ENCODE results near the gene CNTN4. TPM values are rescaled to one million over a fixed set of nuclear protein-coding genes. Genes with fewer than 3 reads are reported as not detected.

CNTN4 gene
- total RNA-seq, 3 donors from 2014 or later (not counting 1 experiment from before 2014, with no cell fraction given): not detected

- intact Hi-C loops (cut with micrococcal nuclease): no loop called here
- H3K4me1 Mint-ChIP-seq: no peaks in the 10 kb centered on the region
- no peak for TF ChIP-seq CTCF (IDR thresholded peaks at IDR 0.05)
- 88% methylated on average over 2 of the region's 3 CpGs for WGBS (ENCODE audit: insufficient coverage)
- H3K27ac ChIP-seq (ENCODE audit: low read length): no peak overlapping the region
- no peak for ATAC-seq
- no peaks in the 10 kb centered on the region for H3K4me1 ChIP-seq (ENCODE audit: control insufficient read depth, insufficient read depth, low read length)
- no peak overlapping the region for H3K27ac Mint-ChIP-seq
- no peak for DNase-seq
- peaks cover 2% of the 10 kb centered on the region for H3K9me3 ChIP-seq (ENCODE audit: control insufficient read depth, insufficient read depth, low read length)
- H3K4me3 Mint-ChIP-seq: no peak overlapping the region
- no peaks in the 10 kb centered on the region for H3K27me3 ChIP-seq (ENCODE audit: control insufficient read depth, insufficient read depth, low read length)
- H3K4me3 ChIP-seq (ENCODE audit: low read length): no peak overlapping the region
- H3K36me3 ChIP-seq (ENCODE audit: control insufficient read depth, insufficient read depth, low read length): no peaks in the 10 kb centered on the region
- H3K27me3 Mint-ChIP-seq (ENCODE audit: low read depth in 2 of 2): no peaks in the 10 kb centered on the region
- peaks cover 8 to 14% of the 10 kb centered on the region in 2 donors for H3K9me3 Mint-ChIP-seq
- H3K36me3 Mint-ChIP-seq: no peaks in the 10 kb centered on the region
Measured at GRCh38 chr3:2114617-2115275, 16.1 kb downstream of the CNTN4 start.

- WGBS (ENCODE audit: insufficient coverage): 54% methylated on average over 2 of the region's 2 CpGs
- intact Hi-C loops (cut with micrococcal nuclease): no loop called here
- H3K36me3 Mint-ChIP-seq: no peaks in the 10 kb centered on the region
Measured at GRCh38 chr3:2130726-2131125, 32.1 kb downstream of the CNTN4 start.

GRCh38 chr3:2133146-2133545 is 34.5 kb downstream of the CNTN4 start:
- Histone ChIP-seq H3K9me3 (ENCODE audit: control insufficient read depth, insufficient read depth, low read length) (no peaks in the 10 kb centered on the region), H3K36me3 (ENCODE audit: control insufficient read depth, insufficient read depth, low read length) (no peaks in the 10 kb centered on the region), H3K4me1 (ENCODE audit: control insufficient read depth, insufficient read depth, low read length) (no peaks in the 10 kb centered on the region), H3K27ac (ENCODE audit: low read length) (no peak overlapping the region), H3K4me3 (ENCODE audit: low read length) (no peak overlapping the region), H3K27me3 (ENCODE audit: control insufficient read depth, insufficient read depth, low read length) (no peaks in the 10 kb centered on the region)
- Mint-ChIP-seq H3K36me3 (peaks cover 8% of the 10 kb centered on the region), H3K27me3 (ENCODE audit: low read depth in 2 of 2) (no peaks in the 10 kb centered on the region), H3K4me1 (no peaks in the 10 kb centered on the region), H3K4me3 (no peak overlapping the region), H3K27ac (no peak overlapping the region), H3K9me3 (peaks cover 6 to 9% of the 10 kb centered on the region in 2 donors)
- no peak for ATAC-seq
- intact Hi-C loops (cut with micrococcal nuclease): no loop called here
- no peak for DNase-seq
- TF ChIP-seq CTCF (IDR thresholded peaks at IDR 0.05): no peak

More at GRCh38 chr3:2130726-2131125, 32.1 kb downstream of the CNTN4 start:
- H3K4me1 ChIP-seq (ENCODE audit: control insufficient read depth, insufficient read depth, low read length): no peaks in the 10 kb centered on the region
- H3K4me3 ChIP-seq (ENCODE audit: low read length): no peak overlapping the region
- ATAC-seq (no peak), DNase-seq (no peak)
- H3K9me3 ChIP-seq (ENCODE audit: control insufficient read depth, insufficient read depth, low read length): no peaks in the 10 kb centered on the region
- Mint-ChIP-seq H3K27me3 (ENCODE audit: low read depth in 2 of 2) (no peaks in the 10 kb centered on the region), H3K9me3 (peaks cover 6 to 9% of the 10 kb centered on the region in 2 donors), H3K27ac (no peak overlapping the region), H3K4me1 (no peaks in the 10 kb centered on the region), H3K4me3 (no peak overlapping the region)
- no peak overlapping the region for H3K27ac ChIP-seq (ENCODE audit: low read length)
- H3K36me3 ChIP-seq (ENCODE audit: control insufficient read depth, insufficient read depth, low read length): no peaks in the 10 kb centered on the region
- no peak for TF ChIP-seq CTCF (IDR thresholded peaks at IDR 0.05)
- no peaks in the 10 kb centered on the region for H3K27me3 ChIP-seq (ENCODE audit: control insufficient read depth, insufficient read depth, low read length)

GRCh38 chr3:2137651-2138050 is 39.0 kb downstream of the CNTN4 start:
- no peaks in the 10 kb centered on the region for H3K36me3 ChIP-seq (ENCODE audit: control insufficient read depth, insufficient read depth, low read length)
- H3K4me1 Mint-ChIP-seq: no peaks in the 10 kb centered on the region
- no peak for TF ChIP-seq CTCF (IDR thresholded peaks at IDR 0.05)
- H3K36me3 Mint-ChIP-seq: peaks cover 8% of the 10 kb centered on the region
- no peak overlapping the region for H3K27ac Mint-ChIP-seq
- ATAC-seq (no peak), DNase-seq (no peak)
- intact Hi-C loops (cut with micrococcal nuclease): no loop called here
- H3K4me1 ChIP-seq (ENCODE audit: control insufficient read depth, insufficient read depth, low read length): no peaks in the 10 kb centered on the region
- H3K9me3 Mint-ChIP-seq: peaks cover 7 to 18% of the 10 kb centered on the region in 2 donors
- no peak overlapping the region for H3K4me3 ChIP-seq (ENCODE audit: low read length)
- no peak overlapping the region for H3K4me3 Mint-ChIP-seq
- no peaks in the 10 kb centered on the region for H3K27me3 ChIP-seq (ENCODE audit: control insufficient read depth, insufficient read depth, low read length)
- H3K27me3 Mint-ChIP-seq (ENCODE audit: low read depth in 2 of 2): no peaks in the 10 kb centered on the region
- H3K27ac ChIP-seq (ENCODE audit: low read length): no peak overlapping the region
- WGBS (ENCODE audit: insufficient coverage): 53% methylated on average over 5 of the region's 5 CpGs
- no peaks in the 10 kb centered on the region for H3K9me3 ChIP-seq (ENCODE audit: control insufficient read depth, insufficient read depth, low read length)
